Neural progenitor cell (in vitro differentiated cells): Measurements from ENCODE around the gene SND1. TPM values are rescaled to one million over a fixed set of nuclear protein-coding genes. Genes with fewer than 3 reads are reported as not detected.

Experiments
- DNase-seq: peaks from one replicate; pipeline ENCODE4 v3.0.0-alpha.2; 2016; ENCODE audit warnings: low spot score
- H2AFZ ChIP-seq: fragments of 200-600 bp; sonication (generic); replicated peaks from 2 replicates; pipeline ENCODE4 v1.6.1; 2016; ENCODE audit warnings: antibody characterized with exemption
- H3F3A ChIP-seq: fragments of 200-600 bp; sonication (generic); 2 replicates; pipeline ENCODE4 v1.6.1; 2016; ENCODE audit warnings: antibody characterized with exemption, low read depth
- H3K27ac ChIP-seq: fragments of 200-600 bp; sonication (generic); 2 replicates; pipeline ENCODE4 v1.5.1; 2016; ENCODE audit warnings: mild to moderate bottlenecking
- H3K27me3 ChIP-seq: fragments of 200-600 bp; sonication (generic); 2 replicates; pipeline ENCODE4 v1.6.1; 2016; ENCODE audit warnings: mild to moderate bottlenecking, moderate library complexity
- H3K36me3 ChIP-seq: fragments of 200-600 bp; sonication (generic); 2 replicates; pipeline ENCODE4 v1.5.1; 2016
- H3K4me1 ChIP-seq: fragments of 200-600 bp; sonication (generic); 2 replicates; pipeline ENCODE4 v1.6.1; 2016; ENCODE audit warnings: mixed run types
- H3K4me2 ChIP-seq: fragments of 200-600 bp; sonication (generic); 2 replicates; pipeline ENCODE4 v1.6.1; 2016
- H3K4me3 ChIP-seq: fragments of 200-600 bp; sonication (generic); 2 replicates; pipeline ENCODE4 v1.5.1; 2016
- H3K79me2 ChIP-seq: fragments of 200-600 bp; sonication (generic); 2 replicates; pipeline ENCODE4 v1.6.1; 2016; ENCODE audit warnings: low read depth
- H3K9ac ChIP-seq: fragments of 200-600 bp; sonication (generic); 2 replicates; pipeline ENCODE4 v1.6.1; 2016
- H3K9me3 ChIP-seq: fragments of 200-600 bp; sonication (generic); 2 replicates; pipeline ENCODE4 v1.5.1; 2016; ENCODE audit warnings: low read depth
- H4K20me1 ChIP-seq: fragments of 200-600 bp; sonication (generic); 2 replicates; pipeline ENCODE4 v1.6.1; 2016; ENCODE audit warnings: low read depth
- H3K27ac Mint-ChIP-seq: 3 replicates; pipeline ENCODE4 v1.8.0; 2021; ENCODE audit warnings: mixed read lengths
- H3K27me3 Mint-ChIP-seq: 2 replicates; pipeline ENCODE4 v1.8.0; 2022; ENCODE audit warnings: low read depth, mild to moderate bottlenecking, inconsistent platforms, moderate library complexity, mixed read lengths; ENCODE audit not compliant: insufficient read depth
- H3K36me3 Mint-ChIP-seq: 3 replicates; pipeline ENCODE4 v1.8.0; 2021; ENCODE audit warnings: mixed read lengths
- H3K4me1 Mint-ChIP-seq: 3 replicates; pipeline ENCODE4 v1.8.0; 2021; ENCODE audit warnings: mixed read lengths
- H3K4me3 Mint-ChIP-seq: 3 replicates; pipeline ENCODE4 v1.8.0; 2021; ENCODE audit warnings: mild to moderate bottlenecking, moderate library complexity, mixed read lengths
- H3K9me3 Mint-ChIP-seq: 3 replicates; pipeline ENCODE4 v1.8.0; 2020; ENCODE audit warnings: mixed read lengths
- CTCF ChIP-seq: fragments of 200-600 bp; sonication (generic); IDR thresholded peaks from 2 replicates; pipeline ENCODE4 v1.5.1; 2017; ENCODE audit warnings: antibody characterized with exemption, mild to moderate bottlenecking
- EZH2 ChIP-seq: fragments of 200-600 bp; sonication (generic); IDR thresholded peaks from 2 replicates; pipeline ENCODE4 v1.6.1; 2017; ENCODE audit warnings: antibody characterized with exemption, mild to moderate bottlenecking, moderate library complexity
- EZH2phosphoT487 ChIP-seq: fragments of 200-600 bp; sonication (generic); IDR thresholded peaks from 2 replicates; pipeline ENCODE4 v1.6.1; 2017; ENCODE audit warnings: antibody characterized with exemption
- total RNA-seq: library from RNA; depleted of rRNA; stranded (reverse); fragments of >200 nt; gene quantifications from 2 replicates; pipeline ENCODE4 v1.2.3, GENCODE V29; 2015; ENCODE audit warnings: low replicate concordance

Gene SND1
- total RNA-seq, 1 donor from 2014 or later = 154 TPM

GRCh38 chr7:127838816-127839415 is 186.9 kb downstream of the SND1 start:
- no peak overlapping the region for H2AFZ ChIP-seq
- H3K27me3 ChIP-seq = no peaks in the 10 kb centered on the region
- H3K9ac ChIP-seq = no peak overlapping the region
- no peak overlapping the region for H3K4me3 ChIP-seq
- Mint-ChIP-seq H3K9me3 (peaks cover 7% of the 10 kb centered on the region), H3K36me3 (peaks cover 6% of the 10 kb centered on the region), H3K4me1 (peaks cover 30% of the 10 kb centered on the region), H3K27me3 (no peaks in the 10 kb centered on the region), H3K4me3 (no peak overlapping the region), H3K27ac (no peak overlapping the region)
- no peak for DNase-seq
- TF ChIP-seq CTCF = no peak
- TF ChIP-seq EZH2 = no peak
- no peak for TF ChIP-seq EZH2phosphoT487
- no peaks in the 10 kb centered on the region for H4K20me1 ChIP-seq
- H3K79me2 ChIP-seq = peaks cover 6% of the 10 kb centered on the region
- no peaks in the 10 kb centered on the region for H3K36me3 ChIP-seq
- H3K9me3 ChIP-seq = no peaks in the 10 kb centered on the region
- H3F3A ChIP-seq = no peaks in the 10 kb centered on the region
- H3K27ac ChIP-seq = no peak overlapping the region
- H3K4me1 ChIP-seq = no peaks in the 10 kb centered on the region
- no peak overlapping the region for H3K4me2 ChIP-seq

- no peak for TF ChIP-seq EZH2
- no peak for TF ChIP-seq CTCF
- no peak for TF ChIP-seq EZH2phosphoT487
- H3K36me3 ChIP-seq = no peaks in the 10 kb centered on the region
- H3K9me3 Mint-ChIP-seq = peaks cover 7% of the 10 kb centered on the region
- no peaks in the 10 kb centered on the region for H4K20me1 ChIP-seq
- H3K27ac Mint-ChIP-seq = no peak overlapping the region
- no peaks in the 10 kb centered on the region for H3K9me3 ChIP-seq
- H3K79me2 ChIP-seq = no peaks in the 10 kb centered on the region
- no peak overlapping the region for H3K4me3 ChIP-seq
- no peaks in the 10 kb centered on the region for H3K4me1 ChIP-seq
- H3K27me3 ChIP-seq = no peaks in the 10 kb centered on the region
- H3K27me3 Mint-ChIP-seq = no peaks in the 10 kb centered on the region
- no peaks in the 10 kb centered on the region for H3F3A ChIP-seq
- peaks cover 33% of the 10 kb centered on the region for H3K4me1 Mint-ChIP-seq
- no peak overlapping the region for H3K4me2 ChIP-seq
- no peak overlapping the region for H3K27ac ChIP-seq
- peaks cover 6% of the 10 kb centered on the region for H3K36me3 Mint-ChIP-seq
- no peak overlapping the region for H3K9ac ChIP-seq
- DNase-seq = no peak
- no peak overlapping the region for H3K4me3 Mint-ChIP-seq
- H2AFZ ChIP-seq = no peak overlapping the region
Measured at GRCh38 chr7:127840226-127840951, 188.4 kb downstream of the SND1 start.

- H3K4me3 ChIP-seq = no peak overlapping the region
- H3K36me3 ChIP-seq = no peaks in the 10 kb centered on the region
- no peak for TF ChIP-seq EZH2phosphoT487
- no peak for TF ChIP-seq CTCF
- no peak for TF ChIP-seq EZH2
- H3K27ac Mint-ChIP-seq = no peak overlapping the region
- no peaks in the 10 kb centered on the region for H3K36me3 Mint-ChIP-seq
- H3K4me2 ChIP-seq = no peak overlapping the region
- no peak for DNase-seq
- no peaks in the 10 kb centered on the region for H3K27me3 ChIP-seq
- H3K79me2 ChIP-seq = no peaks in the 10 kb centered on the region
- H3K27me3 Mint-ChIP-seq = no peaks in the 10 kb centered on the region
- H3K27ac ChIP-seq = no peak overlapping the region
- no peak overlapping the region for H3K4me3 Mint-ChIP-seq
- peaks cover 8% of the 10 kb centered on the region for H3K4me1 ChIP-seq
- no peak overlapping the region for H2AFZ ChIP-seq
- no peak overlapping the region for H3K9ac ChIP-seq
- H3F3A ChIP-seq = no peaks in the 10 kb centered on the region
- H3K9me3 ChIP-seq = no peaks in the 10 kb centered on the region
- no peaks in the 10 kb centered on the region for H4K20me1 ChIP-seq
- H3K4me1 Mint-ChIP-seq = peaks cover 37% of the 10 kb centered on the region
- H3K9me3 Mint-ChIP-seq = no peaks in the 10 kb centered on the region
Measured at GRCh38 chr7:127844165-127844564, 192.2 kb downstream of the SND1 start.
